HEK293 (cell line): ENCODE data around the gene SLC36A3.
"Not testable (repeated sequence)": the region's sequence is repeated elsewhere in the genome, so short reads cannot be mapped to it uniquely, and the experiment has no call there.

ENCODE experiments used
- CTCF ChIA-PET: fragments of 350-600 bp; formaldehyde crosslinking; extraction: SDS; loops from one replicate; lab custom pipeline; 2021; ENCODE audit warnings: antibody characterized with exemption; lab: Yijun Ruan, JAX
- POLR2A ChIA-PET: fragments of 300-600 bp; formaldehyde crosslinking; extraction: SDS; loops from one replicate; lab custom pipeline; 2020; ENCODE audit warnings: antibody characterized with exemption, inconsistent platforms; lab: Yijun Ruan, JAX
- H3K27ac ChIP-seq: fragments of 200-500 bp; sonication (Bioruptor generic); 2 replicates; pipeline ENCODE4 v1.5.1; 2014; ENCODE audit warnings: low read depth, low read length, control low read depth, inconsistent platforms; ENCODE audit errors: extremely low read depth
- H3K36me3 ChIP-seq, 2 experiments: fragments of 200-500 bp in 1 of 2; sonication (Bioruptor generic) in 1 of 2; 1 replicate in 1 of 2; 2 replicates in 1 of 2; pipeline ENCODE4 v1.5.1; 2014 to 2017; ENCODE audit warnings: inconsistent platforms in 2 of 2, low read length in 2 of 2; ENCODE audit not compliant: control insufficient read depth in 2 of 2, insufficient read depth in 1 of 2
- H3K4me1 ChIP-seq: fragments of 200-500 bp; sonication (Bioruptor generic); 2 replicates; pipeline ENCODE4 v1.5.1; 2014; ENCODE audit warnings: mild to moderate bottlenecking, low read length, inconsistent platforms; ENCODE audit not compliant: control insufficient read depth, insufficient read depth
- H3K4me3 ChIP-seq: 2 replicates; pipeline ENCODE4 v1.5.1; 2011; ENCODE audit warnings: low read depth, mild to moderate bottlenecking, control low read depth, low read length, moderate library complexity
- H3K9me3 ChIP-seq: fragments of 200-500 bp; sonication (Bioruptor generic); 2 replicates; pipeline ENCODE4 v1.5.1; 2014; ENCODE audit warnings: low read depth, low read length, inconsistent platforms; ENCODE audit not compliant: control insufficient read depth, insufficient read depth
- FEZF1 ChIP-seq: fragments of 450-650 bp; formaldehyde crosslinking; IDR thresholded peaks from 2 replicates; pipeline ENCODE4 v1.5.1; 2016; ENCODE audit warnings: missing biosample characterization, missing genetic modification characterization
- HOXC10 ChIP-seq: sonication (generic); formaldehyde crosslinking; IDR thresholded peaks from 2 replicates; pipeline ENCODE4 v1.8.1; 2023; ENCODE audit warnings: mild to moderate bottlenecking, missing genetic modification reagents
- KLF16 ChIP-seq: fragments of 450-650 bp; formaldehyde crosslinking; IDR thresholded peaks from 2 replicates; pipeline ENCODE4 v1.5.1; 2017; ENCODE audit warnings: missing biosample characterization, missing genetic modification characterization
- WT1 ChIP-seq: fragments of 450-650 bp; formaldehyde crosslinking; IDR thresholded peaks from 2 replicates; pipeline ENCODE4 v1.5.1; 2016; ENCODE audit warnings: missing biosample characterization, missing genetic modification characterization
- ZBTB26 ChIP-seq: fragments of 450-650 bp; formaldehyde crosslinking; optimal IDR thresholded peaks from 2 replicates; pipeline ENCODE3; 2016; ENCODE audit warnings: missing biosample characterization, mild to moderate bottlenecking, missing genetic modification characterization
- ZNF157 ChIP-seq: fragments of 450-650 bp; formaldehyde crosslinking; IDR thresholded peaks from 2 replicates; pipeline ENCODE4 v1.5.1; 2016; ENCODE audit warnings: missing biosample characterization, missing genetic modification characterization
- ZNF202 ChIP-seq: fragments of 450-650 bp; formaldehyde crosslinking; IDR thresholded peaks from 2 replicates; pipeline ENCODE4 v1.5.1; 2016; ENCODE audit warnings: missing biosample characterization, missing genetic modification characterization, borderline replicate concordance
- ZNF404 ChIP-seq: fragments of 450-650 bp; formaldehyde crosslinking; IDR thresholded peaks from 2 replicates; pipeline ENCODE4 v1.5.1; 2017; ENCODE audit warnings: missing biosample characterization, missing genetic modification characterization
- ZNF426 ChIP-seq: fragments of 450-650 bp; formaldehyde crosslinking; IDR thresholded peaks from 2 replicates; pipeline ENCODE4 v1.5.1; 2017; ENCODE audit warnings: missing biosample characterization, missing genetic modification characterization, mild to moderate bottlenecking, inconsistent platforms, moderate library complexity
- ZNF530 ChIP-seq: fragments of 450-650 bp; formaldehyde crosslinking; IDR thresholded peaks from 2 replicates; pipeline ENCODE4 v1.5.1; 2016; ENCODE audit warnings: low read depth, missing biosample characterization, missing genetic modification characterization
- ZNF785 ChIP-seq: fragments of 450-650 bp; formaldehyde crosslinking; IDR thresholded peaks from 2 replicates; pipeline ENCODE4 v1.5.1; 2016; ENCODE audit warnings: missing biosample characterization, missing genetic modification characterization
- TF ChIP-seq, protein P1 (sequence below): fragments of 450-650 bp; formaldehyde crosslinking; IDR thresholded peaks from 2 replicates; pipeline ENCODE4 v1.5.1; 2016; ENCODE audit warnings: missing biosample characterization, missing genetic modification characterization
- TF ChIP-seq, protein P2 (sequence below): fragments of 450-650 bp; IDR thresholded peaks from 2 replicates; pipeline ENCODE4 v1.5.1; 2018; ENCODE audit warnings: missing biosample characterization, mild to moderate bottlenecking, missing genetic modification characterization
- TF ChIP-seq, protein P3 (sequence below): fragments of 450-650 bp; formaldehyde crosslinking; IDR thresholded peaks from 2 replicates; pipeline ENCODE4 v1.5.1; 2016; ENCODE audit warnings: missing biosample characterization, missing genetic modification characterization
- TF ChIP-seq, protein P4 (sequence below): fragments of 450-650 bp; formaldehyde crosslinking; IDR thresholded peaks from 2 replicates; pipeline ENCODE4 v1.5.1; 2017; ENCODE audit warnings: missing biosample characterization, missing genetic modification characterization

The SLC36A3 gene

DNA sequence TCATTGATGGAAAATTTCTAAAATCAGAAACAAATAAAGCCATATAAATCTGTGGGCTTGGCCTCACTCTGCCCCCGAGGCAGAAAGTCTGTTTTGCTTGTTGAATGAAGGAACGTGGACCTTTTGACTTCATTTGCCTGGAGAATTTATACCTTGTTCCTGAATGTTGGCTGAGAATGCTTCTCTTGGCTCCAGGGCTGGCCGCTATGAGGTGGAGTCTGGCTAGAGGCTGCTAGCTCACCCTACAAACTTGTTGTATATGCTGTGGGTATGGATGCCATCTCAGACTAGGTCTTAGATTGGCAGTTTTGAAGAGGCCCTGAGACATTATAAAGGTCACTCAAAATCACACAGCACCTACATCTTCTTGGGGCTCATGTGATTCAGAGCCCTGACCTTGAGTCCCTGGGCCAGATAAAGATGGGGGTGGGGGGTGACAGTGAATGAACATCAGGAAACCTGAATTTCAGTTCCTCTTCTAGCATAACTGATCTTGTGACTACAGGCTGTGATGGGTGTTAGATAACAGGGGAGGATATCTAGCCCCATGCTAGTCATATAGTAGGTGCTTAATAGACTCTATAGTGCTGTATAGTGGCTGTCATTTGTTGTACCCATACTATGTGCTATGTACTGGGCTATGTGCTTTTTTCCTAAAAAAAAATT lies 47.8 kb downstream of the SLC36A3 start (continued):
- TF ChIP-seq, protein P1, sequence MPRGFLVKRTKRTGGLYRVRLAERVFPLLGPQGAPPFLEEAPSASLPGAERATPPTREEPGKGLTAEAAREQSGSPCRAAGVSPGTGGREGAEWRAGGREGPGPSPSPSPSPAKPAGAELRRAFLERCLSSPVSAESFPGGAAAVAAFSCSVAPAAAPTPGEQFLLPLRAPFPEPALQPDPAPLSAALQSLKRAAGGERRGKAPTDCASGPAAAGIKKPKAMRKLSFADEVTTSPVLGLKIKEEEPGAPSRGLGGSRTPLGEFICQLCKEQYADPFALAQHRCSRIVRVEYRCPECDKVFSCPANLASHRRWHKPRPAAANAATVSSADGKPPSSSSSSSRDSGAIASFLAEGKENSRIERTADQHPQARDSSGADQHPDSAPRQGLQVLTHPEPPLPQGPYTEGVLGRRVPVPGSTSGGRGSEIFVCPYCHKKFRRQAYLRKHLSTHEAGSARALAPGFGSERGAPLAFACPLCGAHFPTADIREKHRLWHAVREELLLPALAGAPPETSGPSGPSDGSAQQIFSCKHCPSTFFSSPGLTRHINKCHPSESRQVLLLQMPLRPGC (tag by site-specific recombination): no peak
- TF ChIP-seq ZBTB26 (tag by site-specific recombination): no peak
- TF ChIP-seq ZNF404: no peak
- TF ChIP-seq ZNF426 (tag by site-specific recombination): no peak
- TF ChIP-seq, protein P2, sequence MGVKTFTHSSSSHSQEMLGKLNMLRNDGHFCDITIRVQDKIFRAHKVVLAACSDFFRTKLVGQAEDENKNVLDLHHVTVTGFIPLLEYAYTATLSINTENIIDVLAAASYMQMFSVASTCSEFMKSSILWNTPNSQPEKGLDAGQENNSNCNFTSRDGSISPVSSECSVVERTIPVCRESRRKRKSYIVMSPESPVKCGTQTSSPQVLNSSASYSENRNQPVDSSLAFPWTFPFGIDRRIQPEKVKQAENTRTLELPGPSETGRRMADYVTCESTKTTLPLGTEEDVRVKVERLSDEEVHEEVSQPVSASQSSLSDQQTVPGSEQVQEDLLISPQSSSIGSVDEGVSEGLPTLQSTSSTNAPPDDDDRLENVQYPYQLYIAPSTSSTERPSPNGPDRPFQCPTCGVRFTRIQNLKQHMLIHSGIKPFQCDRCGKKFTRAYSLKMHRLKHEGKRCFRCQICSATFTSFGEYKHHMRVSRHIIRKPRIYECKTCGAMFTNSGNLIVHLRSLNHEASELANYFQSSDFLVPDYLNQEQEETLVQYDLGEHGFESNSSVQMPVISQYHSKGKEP: no peak
- TF ChIP-seq, all 188 proteins: peak for 0

DNA sequence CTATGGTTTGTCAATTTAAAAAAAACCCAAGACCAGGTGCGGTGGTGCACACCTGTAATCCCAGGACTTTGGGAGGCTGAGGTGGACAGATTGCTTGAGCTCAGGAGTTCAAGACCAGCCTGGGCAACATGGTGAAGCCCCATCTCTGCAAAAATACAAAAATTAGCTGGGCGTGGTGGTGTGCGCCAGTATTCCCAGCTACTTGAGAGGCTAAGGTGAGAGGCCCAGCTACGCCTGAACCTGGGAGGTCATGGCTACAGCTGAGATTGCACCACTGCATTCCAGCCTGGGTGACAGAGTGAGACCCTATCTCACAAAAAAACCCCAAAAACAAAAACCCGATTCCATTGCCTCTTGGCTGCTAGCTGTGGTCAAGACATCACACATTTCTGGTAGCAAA lies 48.6 kb downstream of the SLC36A3 start:
- CTCF ChIA-PET, POLR2A ChIA-PET, H3K9me3 ChIP-seq, H3K36me3 ChIP-seq, H3K4me1 ChIP-seq, H3K27ac ChIP-seq, H3K4me3 ChIP-seq: not testable (repeated sequence)

- TF ChIP-seq ZNF785 (tag by site-specific recombination) (no peak), ZNF530 (tag by site-specific recombination) (no peak), FEZF1 (tag by site-specific recombination) (no peak), HOXC10 (CRISPR knock-in tag) (no peak), ZNF157 (tag by site-specific recombination) (no peak), ZNF202 (tag by site-specific recombination) (no peak), WT1 (tag by site-specific recombination) (no peak), KLF16 (tag by site-specific recombination) (no peak)
- TF ChIP-seq, protein P3, sequence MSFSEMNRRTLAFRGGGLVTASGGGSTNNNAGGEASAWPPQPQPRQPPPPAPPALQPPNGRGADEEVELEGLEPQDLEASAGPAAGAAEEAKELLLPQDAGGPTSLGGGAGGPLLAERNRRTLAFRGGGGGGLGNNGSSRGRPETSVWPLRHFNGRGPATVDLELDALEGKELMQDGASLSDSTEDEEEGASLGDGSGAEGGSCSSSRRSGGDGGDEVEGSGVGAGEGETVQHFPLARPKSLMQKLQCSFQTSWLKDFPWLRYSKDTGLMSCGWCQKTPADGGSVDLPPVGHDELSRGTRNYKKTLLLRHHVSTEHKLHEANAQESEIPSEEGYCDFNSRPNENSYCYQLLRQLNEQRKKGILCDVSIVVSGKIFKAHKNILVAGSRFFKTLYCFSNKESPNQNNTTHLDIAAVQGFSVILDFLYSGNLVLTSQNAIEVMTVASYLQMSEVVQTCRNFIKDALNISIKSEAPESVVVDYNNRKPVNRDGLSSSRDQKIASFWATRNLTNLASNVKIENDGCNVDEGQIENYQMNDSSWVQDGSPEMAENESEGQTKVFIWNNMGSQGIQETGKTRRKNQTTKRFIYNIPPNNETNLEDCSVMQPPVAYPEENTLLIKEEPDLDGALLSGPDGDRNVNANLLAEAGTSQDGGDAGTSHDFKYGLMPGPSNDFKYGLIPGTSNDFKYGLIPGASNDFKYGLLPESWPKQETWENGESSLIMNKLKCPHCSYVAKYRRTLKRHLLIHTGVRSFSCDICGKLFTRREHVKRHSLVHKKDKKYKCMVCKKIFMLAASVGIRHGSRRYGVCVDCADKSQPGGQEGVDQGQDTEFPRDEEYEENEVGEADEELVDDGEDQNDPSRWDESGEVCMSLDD (tag by site-specific recombination): no peak
- TF ChIP-seq, protein P4, sequence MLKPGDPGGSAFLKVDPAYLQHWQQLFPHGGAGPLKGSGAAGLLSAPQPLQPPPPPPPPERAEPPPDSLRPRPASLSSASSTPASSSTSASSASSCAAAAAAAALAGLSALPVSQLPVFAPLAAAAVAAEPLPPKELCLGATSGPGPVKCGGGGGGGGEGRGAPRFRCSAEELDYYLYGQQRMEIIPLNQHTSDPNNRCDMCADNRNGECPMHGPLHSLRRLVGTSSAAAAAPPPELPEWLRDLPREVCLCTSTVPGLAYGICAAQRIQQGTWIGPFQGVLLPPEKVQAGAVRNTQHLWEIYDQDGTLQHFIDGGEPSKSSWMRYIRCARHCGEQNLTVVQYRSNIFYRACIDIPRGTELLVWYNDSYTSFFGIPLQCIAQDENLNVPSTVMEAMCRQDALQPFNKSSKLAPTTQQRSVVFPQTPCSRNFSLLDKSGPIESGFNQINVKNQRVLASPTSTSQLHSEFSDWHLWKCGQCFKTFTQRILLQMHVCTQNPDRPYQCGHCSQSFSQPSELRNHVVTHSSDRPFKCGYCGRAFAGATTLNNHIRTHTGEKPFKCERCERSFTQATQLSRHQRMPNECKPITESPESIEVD: no peak
- ChIA-PET POLR2A (no interaction called here), CTCF (no interaction called here)
- peaks cover 3% of the 10 kb centered on the region; the same call in 1 of the 2 replicates for H3K4me1 ChIP-seq
- H3K4me3 ChIP-seq: no peak overlapping the region
- no peaks in the 10 kb centered on the region for H3K36me3 ChIP-seq
- H3K27ac ChIP-seq: no peak overlapping the region
- H3K9me3 ChIP-seq: no peaks in the 10 kb centered on the region
Observed at GRCh38 chr5:151254556-151254955, 49.0 kb downstream of the SLC36A3 start.
